Measurements from ENCODE around the gene TMEM170B.

TMEM170B gene

GRCh38 chr6:11632231-11632630, 94.7 kb downstream of the TMEM170B start:
- Mint-ChIP-seq H3K4me1 (ENCODE audit: low read depth) (no peaks in the 10 kb centered on the region), H3K27ac (no peak overlapping the region), H3K36me3 (no peaks in the 10 kb centered on the region), H3K27me3 (peaks cover 3% of the 10 kb centered on the region), H3K9me3 (ENCODE audit: low read depth) (no peaks in the 10 kb centered on the region), H3K4me3 (no peak overlapping the region)

GRCh38 chr6:11632795-11633511, 95.4 kb downstream of the TMEM170B start:
- Mint-ChIP-seq H3K27me3 (peaks cover 3% of the 10 kb centered on the region), H3K9me3 (ENCODE audit: low read depth) (no peaks in the 10 kb centered on the region), H3K27ac (no peak overlapping the region), H3K36me3 (no peaks in the 10 kb centered on the region), H3K4me1 (ENCODE audit: low read depth) (no peaks in the 10 kb centered on the region), H3K4me3 (no peak overlapping the region)
